IPS-NIHi11 (cell line): ENCODE data around the gene PKHD1.

ENCODE experiments used
- DNase-seq: peaks from one replicate; pipeline ENCODE4 v3.0.0; 2012; ENCODE audit warnings: mixed read lengths, low spot score

Gene PKHD1

GRCh38 chr6:52045033-52045432 is 42.4 kb downstream of the PKHD1 start:
- DNase-seq = no peak

- DNase-seq = no peak
These were observed 45.1 kb downstream of the PKHD1 start for GRCh38 chr6:52042141-52042885.

GRCh38 chr6:52041134-52041533 is 46.3 kb downstream of the PKHD1 start:
- no peak for DNase-seq

GRCh38 chr6:52027699-52028098 is 59.7 kb downstream of the PKHD1 start:
- no peak for DNase-seq

GRCh38 chr6:52024451-52025068 is 62.9 kb downstream of the PKHD1 start:
- no peak for DNase-seq

- DNase-seq = no peak
These were observed 64.7 kb downstream of the PKHD1 start for GRCh38 chr6:52022675-52023074.

- DNase-seq = no peak
These were observed 66.4 kb downstream of the PKHD1 start for GRCh38 chr6:52020945-52021570.

GRCh38 chr6:52019881-52020280 is 67.5 kb downstream of the PKHD1 start:
- no peak for DNase-seq

GRCh38 chr6:52019092-52019491 is 68.3 kb downstream of the PKHD1 start:
- no peak for DNase-seq

GRCh38 chr6:52016915-52017748 is 70.3 kb downstream of the PKHD1 start:
- peak; percentile 28 for DNase-seq

GRCh38 chr6:52015953-52016352 is 71.5 kb downstream of the PKHD1 start:
- DNase-seq = no peak

- DNase-seq = no peak
These were observed 73.0 kb downstream of the PKHD1 start for GRCh38 chr6:52014391-52014790.

- DNase-seq = no peak
These were observed 74.4 kb downstream of the PKHD1 start for GRCh38 chr6:52013035-52013434.

GRCh38 chr6:52012582-52012981 is 74.8 kb downstream of the PKHD1 start:
- DNase-seq = no peak

GRCh38 chr6:52010806-52011205 is 76.6 kb downstream of the PKHD1 start:
- DNase-seq = no peak

GRCh38 chr6:52010145-52010544 is 77.3 kb downstream of the PKHD1 start:
- no peak for DNase-seq

GRCh38 chr6:52009466-52010140 is 77.8 kb downstream of the PKHD1 start:
- no peak for DNase-seq

GRCh38 chr6:52000064-52000463 is 87.3 kb downstream of the PKHD1 start:
- no peak for DNase-seq

GRCh38 chr6:51996296-51996947 is 91.0 kb downstream of the PKHD1 start:
- no peak for DNase-seq

- DNase-seq = no peak
These were observed 92.1 kb downstream of the PKHD1 start for GRCh38 chr6:51995214-51995755.

GRCh38 chr6:51992876-51993275 is 94.5 kb downstream of the PKHD1 start:
- DNase-seq = peak; percentile 17
